ENCODE results near the gene PARG. TPM values are rescaled to one million over a fixed set of nuclear protein-coding genes. Genes with fewer than 3 reads are reported as not detected.
A peak's percentile ranks its signal among the peaks of the same experiment; 100 is the strongest.
"Not testable (repeated sequence)": the region's sequence is repeated elsewhere in the genome, so short reads cannot be mapped to it uniquely, and the experiment has no call there.

The PARG gene
- total and polyA plus RNA-seq, 9 of the 15 experiments (the other 6 are each of a cell fraction or from before 2014, with no cell fraction given), result 8.5 to 49.9 (median 28.8) TPM

DNA sequence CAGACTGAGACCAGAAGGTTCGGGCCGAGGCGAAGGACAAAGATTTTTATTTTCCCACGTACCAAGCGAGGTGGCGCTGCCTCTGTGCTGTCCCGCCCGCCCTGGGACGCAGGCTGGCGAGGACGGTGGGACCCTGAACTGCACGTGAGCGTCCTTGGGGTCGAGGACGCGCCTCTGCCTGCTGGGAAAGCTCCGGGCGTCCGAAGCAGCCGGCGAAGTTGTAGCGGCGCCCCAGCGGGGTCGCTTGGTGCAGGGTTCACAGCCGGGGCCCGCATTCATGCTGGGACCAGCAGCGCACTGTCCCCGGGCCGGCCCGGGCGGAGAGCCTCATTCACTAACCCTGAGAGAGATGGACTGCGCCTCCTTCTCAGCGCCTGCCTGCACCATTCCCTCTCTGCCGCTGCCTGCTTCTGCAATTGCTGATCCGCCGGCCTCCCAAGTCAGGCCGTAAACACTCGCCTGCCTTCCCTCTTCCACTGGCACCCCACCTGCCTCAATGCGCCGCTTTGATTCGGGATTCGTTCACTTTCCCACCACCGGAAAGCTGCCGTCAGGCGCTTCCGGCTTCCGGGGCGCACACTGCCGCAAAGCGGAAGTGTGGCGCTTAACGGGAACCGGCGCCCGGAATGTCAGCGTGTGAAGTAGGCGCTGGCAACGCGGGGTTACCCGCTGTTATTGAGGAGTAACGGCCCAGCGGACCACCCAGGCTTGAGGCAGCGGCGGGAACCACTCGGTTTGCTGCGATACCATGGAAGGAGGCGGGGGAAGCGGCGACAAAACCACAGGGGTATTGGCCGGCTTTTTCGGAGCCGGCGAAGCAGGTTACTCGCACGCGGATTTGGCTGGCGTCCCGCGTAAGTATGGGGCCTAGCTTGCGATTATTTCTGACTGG is at the start of gene PARG, which contains the start of gene TIMM23B (continued):
- TF ChIP-seq ZBTB40 (IDR thresholded peaks at IDR 0.05) (peak; percentile 96), RCOR1 (IDR thresholded peaks at IDR 0.05; ENCODE audit: borderline replicate concordance in 1 of 2, low read depth in 2 of 2, low read length in 2 of 2) (0 out of 4 replicates have a peak, but pooled peaks of 1 of the 2 experiments have one; percentile 23), DIDO1 (tag; IDR thresholded peaks at IDR 0.05; ENCODE audit: low read depth) (peak; percentile 77; the same call in 1 of the 2 replicates), MYC (IDR thresholded peaks at IDR 0.05; ENCODE audit: low read depth, low read length) (peak; percentile 85), MYC (CRISPR knock-in tag; IDR thresholded peaks at IDR 0.05; ENCODE audit: borderline replicate concordance, low read depth) (peak; percentile 62), EP400 (IDR thresholded peaks at IDR 0.05) (peak; percentile 94), ZNF282 (CRISPR knock-in tag; IDR thresholded peaks at IDR 0.05) (0 out of 2 replicates have a peak, but pooled peaks have one; percentile 50), RFX1 (IDR thresholded peaks at IDR 0.05) (peak; percentile 41; the same call in 1 of the 2 replicates), RBBP5 (IDR thresholded peaks at IDR 0.05; ENCODE audit: borderline replicate concordance, insufficient read depth, low read length, poor library complexity, severe bottlenecking) (peak; percentile 81), ZBED1 (IDR thresholded peaks at IDR 0.05) (peak; percentile 49; the same call in 1 of the 2 replicates), ZNF583 (CRISPR knock-in tag; IDR thresholded peaks at IDR 0.05) (0 out of 2 replicates have a peak, but pooled peaks have one; percentile 43), POLR2A (conservative IDR thresholded peaks at IDR 0.05) (peak; percentile 92), SPI1 (IDR thresholded peaks at IDR 0.05; ENCODE audit: borderline replicate concordance, low read depth, low read length) (peak; percentile 86), NFIC (IDR thresholded peaks at IDR 0.05) (peak; percentile 79), ERF (CRISPR knock-in tag; IDR thresholded peaks at IDR 0.05) (0 out of 2 replicates have a peak, but pooled peaks have one; percentile 53)
- not testable (repeated sequence) for TF ChIP-seq ZBTB40 (CRISPR knock-in tag; IDR thresholded peaks at IDR 0.05)
- TF ChIP-seq, protein P1, sequence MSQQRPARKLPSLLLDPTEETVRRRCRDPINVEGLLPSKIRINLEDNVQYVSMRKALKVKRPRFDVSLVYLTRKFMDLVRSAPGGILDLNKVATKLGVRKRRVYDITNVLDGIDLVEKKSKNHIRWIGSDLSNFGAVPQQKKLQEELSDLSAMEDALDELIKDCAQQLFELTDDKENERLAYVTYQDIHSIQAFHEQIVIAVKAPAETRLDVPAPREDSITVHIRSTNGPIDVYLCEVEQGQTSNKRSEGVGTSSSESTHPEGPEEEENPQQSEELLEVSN (IDR thresholded peaks at IDR 0.05; ENCODE audit: borderline replicate concordance in 1 of 2, extremely low read depth in 1 of 2, insufficient read depth in 1 of 2, insufficient read length in 1 of 2, low read depth in 1 of 2, low read length in 1 of 2, poor library complexity in 1 of 2, severe bottlenecking in 1 of 2), result peak; percentile 56 to 88

Data from K562 (cell line).